Measurements from ENCODE around the gene KCNA3.

DNA sequence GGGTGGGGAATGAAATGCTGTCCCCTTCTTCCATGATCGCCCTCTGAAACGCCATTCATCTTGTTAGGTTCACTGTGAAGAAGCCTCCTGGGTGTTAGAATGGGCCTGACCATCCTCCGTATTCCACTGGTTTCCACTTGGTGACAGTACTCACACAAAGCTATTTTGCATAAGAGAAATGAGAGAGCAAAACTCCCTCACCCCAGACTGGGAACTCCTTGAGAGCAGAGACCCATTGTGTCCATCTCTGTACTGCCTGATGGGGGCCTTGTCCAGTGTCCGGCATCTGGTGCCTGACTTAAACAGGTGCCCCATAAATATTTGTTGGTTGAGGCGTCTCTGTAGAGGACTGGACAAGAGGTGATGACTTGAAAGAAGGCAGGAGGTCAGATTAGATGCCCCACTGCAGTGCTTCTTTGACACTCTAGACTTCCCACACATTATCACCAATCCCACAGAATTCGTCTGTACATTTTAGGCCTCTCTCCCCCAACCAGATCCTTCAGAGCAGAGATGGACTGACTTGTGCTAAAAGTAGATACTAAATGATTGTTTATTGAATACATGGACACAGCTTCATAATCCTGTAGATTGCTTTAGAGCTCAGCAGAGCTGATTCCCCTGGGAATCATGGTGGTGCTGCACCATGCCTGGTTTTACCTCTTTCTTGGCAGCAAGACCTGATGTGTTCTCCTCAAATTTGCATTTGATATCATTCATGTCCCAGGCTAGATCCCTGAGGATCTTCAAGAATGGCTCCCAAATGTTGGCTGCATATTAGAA lies 46.2 kb downstream of the KCNA3 start:
- TF ChIP-seq GATA2 (IDR thresholded peaks at IDR 0.05; ENCODE audit: low read depth, low read length) (no peak), GATA3 (IDR thresholded peaks at IDR 0.05; ENCODE audit: low read depth, low read length) (no peak)

Measured in SH-SY5Y (cell line).